IMR-90 (cell line): ENCODE data around the gene CD33. TPM values are rescaled to one million over a fixed set of nuclear protein-coding genes. Genes with fewer than 3 reads are reported as not detected.

Experiments used
- ATAC-seq: fragments of 200-7000 bp; cut with Tn5 transposase; 2 replicates; pipeline ENCODE4 v1.9.1; 2020; ENCODE audit warnings: low read depth, mild to moderate bottlenecking, moderate library complexity
- BruUV-seq: library from RNA; stranded (reverse); fragments of 400-500 nt; replicated peaks from 2 replicates; lab custom pipeline; 2021; lab: Mats Ljungman, UMichigan
- CTCF ChIA-PET: fragments of 300-600 bp; formaldehyde crosslinking; extraction: SDS; loops from one replicate; lab custom pipeline; 2021; ENCODE audit warnings: antibody characterized with exemption; lab: Yijun Ruan, JAX
- POLR2A ChIA-PET: fragments of 300-600 bp; sonication (Branson Sonifier 250); formaldehyde crosslinking; loops from one replicate; lab custom pipeline; 2022; ENCODE audit warnings: antibody characterized with exemption; ENCODE audit not compliant: unreplicated experiment; lab: Charles Lee
- DNase-seq: peaks from one replicate; pipeline ENCODE4 v3.0.0; 2013
- H2AFZ ChIP-seq: replicated peaks from 2 replicates; pipeline ENCODE3; 2013; ENCODE audit warnings: low read length, mild to moderate bottlenecking; ENCODE audit not compliant: poor library complexity
- H2AK5ac ChIP-seq: 2 replicates; pipeline ENCODE4 v1.6.1; 2013; ENCODE audit warnings: low read depth, low read length, inconsistent platforms
- H2AK9ac ChIP-seq: replicated peaks from 2 replicates; pipeline ENCODE3; 2013; ENCODE audit warnings: mild to moderate bottlenecking, low read depth, low read length, moderate library complexity; ENCODE audit not compliant: poor library complexity
- H2BK120ac ChIP-seq: 2 replicates; pipeline ENCODE4 v1.6.1; 2013; ENCODE audit warnings: low read depth, low read length, inconsistent platforms
- H2BK15ac ChIP-seq: 3 replicates; pipeline ENCODE4 v1.6.1; 2013; ENCODE audit warnings: low read depth, low read length, inconsistent platforms
- H2BK20ac ChIP-seq: 2 replicates; pipeline ENCODE4 v1.6.1; 2013; ENCODE audit warnings: low read depth, mild to moderate bottlenecking, inconsistent platforms, low read length, moderate library complexity
- H2BK5ac ChIP-seq: 2 replicates; pipeline ENCODE4 v1.6.1; 2013; ENCODE audit warnings: mild to moderate bottlenecking, low read depth, low read length, inconsistent platforms; ENCODE audit not compliant: poor library complexity, severe bottlenecking
- H3K14ac ChIP-seq: replicated peaks from 2 replicates; pipeline ENCODE4 v1.6.1; 2013; ENCODE audit warnings: low read depth, low read length, inconsistent platforms
- H3K18ac ChIP-seq: 2 replicates; pipeline ENCODE4 v1.6.1; 2013; ENCODE audit warnings: low read depth, low read length, control low read depth
- H3K23ac ChIP-seq: 2 replicates; pipeline ENCODE4 v1.6.1; 2013; ENCODE audit warnings: low read depth, low read length, inconsistent platforms
- H3K27ac ChIP-seq: 2 replicates; pipeline ENCODE4 v1.5.1; 2013; ENCODE audit warnings: mild to moderate bottlenecking, control low read depth, low read length; ENCODE audit not compliant: insufficient read depth
- H3K27me3 ChIP-seq: 2 replicates; pipeline ENCODE4 v1.6.1; 2013; ENCODE audit warnings: low read length; ENCODE audit not compliant: control insufficient read depth, insufficient read depth
- H3K36me3 ChIP-seq: 2 replicates; pipeline ENCODE4 v1.6.1; 2013; ENCODE audit warnings: low read length, mixed read lengths; ENCODE audit not compliant: control insufficient read depth, insufficient read depth
- H3K4ac ChIP-seq: 2 replicates; pipeline ENCODE4 v1.6.1; 2013; ENCODE audit warnings: low read depth, low read length, inconsistent platforms
- H3K4me1 ChIP-seq: 2 replicates; pipeline ENCODE4 v1.6.1; 2013; ENCODE audit warnings: low read length, mixed read lengths; ENCODE audit not compliant: control insufficient read depth, insufficient read depth
- H3K4me2 ChIP-seq: 2 replicates; pipeline ENCODE4 v1.6.1; 2013; ENCODE audit warnings: low read depth, mild to moderate bottlenecking, control low read depth, low read length, moderate library complexity
- H3K4me3 ChIP-seq: 2 replicates; pipeline ENCODE4 v1.5.1; 2013; ENCODE audit warnings: low read depth, mild to moderate bottlenecking, control low read depth, low read length, moderate library complexity; ENCODE audit not compliant: insufficient read depth
- H3K56ac ChIP-seq: 2 replicates; pipeline ENCODE4 v1.6.1; 2013; ENCODE audit warnings: low read length, inconsistent platforms; ENCODE audit not compliant: insufficient read depth; ENCODE audit errors: extremely low read depth
- H3K79me1 ChIP-seq, 2 experiments: 2 replicates each; pipeline ENCODE4 v1.6.1; 2013; ENCODE audit warnings: low read length in 2 of 2, inconsistent platforms in 1 of 2, low read depth in 1 of 2
- H3K9ac ChIP-seq: 2 replicates; pipeline ENCODE4 v1.6.1; 2013; ENCODE audit warnings: low read depth, low read length, control low read depth
- H3K9me1 ChIP-seq: 2 replicates; pipeline ENCODE4 v1.6.1; 2013; ENCODE audit warnings: low read length, inconsistent platforms; ENCODE audit not compliant: insufficient read depth
- H3K9me3 ChIP-seq: 2 replicates; pipeline ENCODE4 v1.6.1; 2013; ENCODE audit warnings: low read length; ENCODE audit not compliant: control insufficient read depth, insufficient read depth
- H4K20me1 ChIP-seq: 2 replicates; pipeline ENCODE4 v1.6.1; 2013; ENCODE audit warnings: low read length, inconsistent platforms; ENCODE audit not compliant: insufficient read depth
- H4K5ac ChIP-seq: 2 replicates; pipeline ENCODE4 v1.6.1; 2013; ENCODE audit warnings: mild to moderate bottlenecking, low read depth, low read length, control low read depth
- H4K8ac ChIP-seq, 2 experiments: 2 replicates each; pipeline ENCODE4 v1.6.1; 2013; ENCODE audit warnings: low read depth in 2 of 2, low read length in 2 of 2, control low read depth in 1 of 2, inconsistent platforms in 1 of 2
- H4K91ac ChIP-seq: 2 replicates; pipeline ENCODE4 v1.6.1; 2013; ENCODE audit warnings: low read depth, low read length, inconsistent platforms; ENCODE audit not compliant: insufficient read depth
- CTCF ChIP-seq: conservative IDR thresholded peaks from 2 replicates; pipeline ENCODE4 v1.5.1; 2012; ENCODE audit warnings: mild to moderate bottlenecking, low read depth, low read length, improper control_type of control experiment
- FOS ChIP-seq: fragments of 150-350 bp; IDR thresholded peaks from 2 replicates; pipeline ENCODE4 v1.6.1; 2016; ENCODE audit warnings: low read depth, low read length
- MAFK ChIP-seq: IDR thresholded peaks from 2 replicates; pipeline ENCODE4 v1.6.1; 2012; ENCODE audit warnings: low read depth, low read length, improper control_type of control experiment
- WGBS, 2 experiments: methylation state at CpG; one replicate each; pipeline versions ENCODE4 v1.1.5 to v1.1.7; 2013; ENCODE audit warnings: missing lambda C conversion rate in 2 of 2; ENCODE audit not compliant: insufficient read length in 1 of 2; ENCODE audit errors: extremely low coverage in 2 of 2; 5-methylcytosine and 5-hydroxymethylcytosine counted together
- dilution Hi-C: fragments of 300-500 bp; cut with HindIII; formaldehyde crosslinking; loops from one replicate; pipeline ENCODE4 v1.14.3; 2018; ENCODE audit warnings: low sequenced_read_pairs; ENCODE audit not compliant: unreplicated experiment
- in situ Hi-C: fragments of 300-500 bp; cut with MboI; formaldehyde crosslinking; loops from 3 replicates; pipeline ENCODE4 v1.14.3; 2019; ENCODE audit warnings: low sequenced_read_pairs, inconsistent platforms, mixed read lengths
- intact Hi-C: fragments of 100-400 bp; cut with micrococcal nuclease; formaldehyde crosslinking; loops from 2 replicates; pipeline ENCODE4 v1.10.0; 2022
- polyA plus RNA-seq, 3 experiments: library from polyadenylated mRNA; depleted of rRNA; stranded (reverse); fragments of >200 nt; gene quantifications; 2 replicates each; pipeline ENCODE4 v1.2.3, GENCODE V29; 2012; ENCODE audit warnings: low replicate concordance in 1 of 3
- total RNA-seq: library from RNA; depleted of rRNA; stranded (reverse); fragments of >200 nt; gene quantifications from 2 replicates; pipeline ENCODE4 v1.2.3, GENCODE V29; 2012

CD33 gene
- total and polyA plus RNA-seq, 2 of the 4 experiments (the other 2 are of a cell fraction) = not detected

DNA sequence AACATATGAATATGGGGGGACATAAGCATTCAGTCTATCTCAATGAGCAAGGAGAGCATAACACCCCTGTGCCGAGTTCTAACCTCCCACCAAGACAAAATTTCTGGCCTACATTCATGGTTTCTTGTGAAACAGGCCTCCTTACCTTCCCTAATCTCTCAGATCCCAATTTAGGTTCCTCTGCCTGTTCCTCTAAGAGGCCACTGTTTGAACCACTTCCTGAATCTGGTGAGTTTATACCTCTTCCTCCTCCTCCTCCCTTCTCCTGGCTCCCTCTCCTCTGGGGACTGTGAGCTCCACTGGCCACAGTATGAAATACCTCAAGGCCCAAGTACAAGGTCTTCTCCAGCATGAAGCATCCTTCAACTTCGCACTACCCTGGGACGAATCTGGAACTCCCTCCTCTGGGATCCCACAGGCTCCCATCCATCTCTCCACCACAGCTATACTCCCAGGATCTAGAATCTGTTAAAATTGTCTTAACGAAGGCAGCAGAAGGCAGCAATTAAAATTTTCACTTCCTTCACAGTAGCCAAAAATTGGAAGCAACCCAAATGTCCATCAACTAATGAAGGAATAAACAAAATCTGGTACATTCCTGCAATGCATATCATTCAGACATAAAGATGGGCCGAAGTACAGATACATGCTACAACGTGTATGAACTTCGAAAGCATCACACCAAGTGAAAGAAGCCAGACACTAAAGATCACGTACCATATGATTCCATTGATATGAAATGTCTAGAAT, 18.2 kb downstream of the CD33 start:
- H3K79me1 ChIP-seq = no peaks in the 10 kb centered on the region
- H2BK20ac ChIP-seq = no peak overlapping the region
- H3K9me1 ChIP-seq = no peaks in the 10 kb centered on the region
- ATAC-seq = no peak
- H2BK120ac ChIP-seq = no peak overlapping the region
- H3K27me3 ChIP-seq = no peaks in the 10 kb centered on the region
- in situ Hi-C loops = no loop called here
- TF ChIP-seq FOS = no peak
- TF ChIP-seq CTCF = no peak
- TF ChIP-seq MAFK = no peak
- dilution Hi-C loops = no loop called here
- intact Hi-C loops = no loop called here
- H3K4me1 ChIP-seq = no peaks in the 10 kb centered on the region
- H2AK5ac ChIP-seq = no peak overlapping the region
- H3K4me3 ChIP-seq = no peak overlapping the region
- H3K23ac ChIP-seq = no peak overlapping the region
- H3K27ac ChIP-seq = no peak overlapping the region
- H3K9me3 ChIP-seq = peaks cover 2% of the 10 kb centered on the region; the same call in 1 of the 2 replicates
- BruUV-seq = no TSS peak
- no peak overlapping the region for H3K56ac ChIP-seq
- CTCF ChIA-PET = interaction anchor here (1.7 kb wide), 1 partner anchor 11 kb away, joined by 3 read pairs; no protein-coding TSS in a partner anchor
- H3K4ac ChIP-seq = no peak overlapping the region
- H3K4me2 ChIP-seq = no peak overlapping the region
- H4K5ac ChIP-seq = no peak overlapping the region
- WGBS, 2 experiments = 25% methylated on average over 1 of the region's 8 CpGs; no CpG with 5 or more reads in 1 of the 2 experiments
- no peak overlapping the region for H2AFZ ChIP-seq
- H3K9ac ChIP-seq = no peak overlapping the region
- no peak overlapping the region for H2AK9ac ChIP-seq
- H3K18ac ChIP-seq = no peak overlapping the region
- no peak overlapping the region for H3K14ac ChIP-seq
- H3K36me3 ChIP-seq = no peaks in the 10 kb centered on the region
- H2BK15ac ChIP-seq = no peak overlapping the region
- DNase-seq = no peak
- no peaks in the 10 kb centered on the region for H4K20me1 ChIP-seq
- POLR2A ChIA-PET = no interaction called here
- no peak overlapping the region for H4K8ac ChIP-seq
- no peak overlapping the region for H2BK5ac ChIP-seq
- H4K91ac ChIP-seq = no peak overlapping the region
